ENCODE results near the gene NMS. TPM values are rescaled to one million over a fixed set of nuclear protein-coding genes. Genes with fewer than 3 reads are reported as not detected.

The NMS gene, protein sequence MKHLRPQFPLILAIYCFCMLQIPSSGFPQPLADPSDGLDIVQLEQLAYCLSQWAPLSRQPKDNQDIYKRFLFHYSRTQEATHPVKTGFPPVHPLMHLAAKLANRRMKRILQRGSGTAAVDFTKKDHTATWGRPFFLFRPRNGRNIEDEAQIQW
- not detected in 2 replicates for total RNA-seq (2014; rRNA removed; shearing (Covaris generic))
- not detected in 2 replicates for total RNA-seq (2022)
- Bru-seq, nascent RNA: not detected
- BruChase-seq, experiment 1, labeled RNA remaining after a 6-hour chase: not detected
- BruChase-seq, experiment 2, labeled RNA remaining after a 2-hour chase: not detected
- long read RNA-seq: 0 reads

DNA sequence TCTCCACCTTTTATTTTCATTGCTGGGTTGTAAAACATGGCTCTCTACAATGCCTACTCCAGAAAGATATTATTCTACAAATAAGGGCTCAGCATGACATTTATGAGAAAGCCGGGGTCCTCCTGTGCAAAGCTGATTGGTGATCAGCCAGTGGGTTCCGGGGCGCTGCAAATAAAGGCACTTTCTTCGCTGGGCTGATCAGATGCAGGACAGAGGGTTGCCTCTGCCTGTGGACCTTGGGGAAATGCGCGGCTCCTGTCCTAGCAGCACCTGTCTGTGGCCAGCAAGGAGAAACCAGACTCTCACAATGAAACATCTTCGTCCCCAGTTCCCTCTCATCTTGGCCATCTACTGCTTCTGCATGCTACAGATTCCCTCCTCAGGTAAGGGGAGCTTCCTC lies at the start of gene NMS:
Gene NMS, plus strand, starts transcription at position 301 of the 400 bp plus-strand sequence. Its CDS starts 7 bp downstream, at position 308.
- intact Hi-C loops (cut with micrococcal nuclease; ENCODE audit: unreplicated experiment): no loop called here
- Histone ChIP-seq H3K4me2 (ENCODE audit: low read length) (no peak within 1 kb of the TSS), H3K9me2 (ENCODE audit: insufficient read depth, low read length) (no peaks in the 10 kb centered on the region), H2AFZ (ENCODE audit: low read length) (no peak within 1 kb of the TSS), H3K36me3 (ENCODE audit: insufficient read depth, low read length) (no peaks in the 10 kb centered on the region), H3K4me1 (ENCODE audit: insufficient read depth, low read length, poor library complexity, severe bottlenecking) (no peaks in the 10 kb centered on the region), H3K4me3 (ENCODE audit: low read depth, low read length, poor library complexity, severe bottlenecking) (no peak within 1 kb of the TSS), H4K20me1 (ENCODE audit: insufficient read depth, low read length) (no peaks in the 10 kb centered on the region), H3K27ac (ENCODE audit: low read depth, low read length, poor library complexity, severe bottlenecking) (no peak within 1 kb of the TSS), H3K9me3 (ENCODE audit: low read length) (no peaks in the 10 kb centered on the region), H3K79me2 (ENCODE audit: insufficient read depth, low read depth, low read length) (no peaks in the 10 kb centered on the region)
- no peak for TF ChIP-seq EZH2phosphoT487 (IDR thresholded peaks at IDR 0.05; ENCODE audit: borderline replicate concordance, low read depth, low read length)
- ChIA-PET CTCF (ENCODE audit: unreplicated experiment) (no interaction called here), POLR2A (no interaction called here)
- BruUV-seq (replicated peaks): no TSS peak
- DNase-seq (ENCODE audit: low spot score): no peak

DNA sequence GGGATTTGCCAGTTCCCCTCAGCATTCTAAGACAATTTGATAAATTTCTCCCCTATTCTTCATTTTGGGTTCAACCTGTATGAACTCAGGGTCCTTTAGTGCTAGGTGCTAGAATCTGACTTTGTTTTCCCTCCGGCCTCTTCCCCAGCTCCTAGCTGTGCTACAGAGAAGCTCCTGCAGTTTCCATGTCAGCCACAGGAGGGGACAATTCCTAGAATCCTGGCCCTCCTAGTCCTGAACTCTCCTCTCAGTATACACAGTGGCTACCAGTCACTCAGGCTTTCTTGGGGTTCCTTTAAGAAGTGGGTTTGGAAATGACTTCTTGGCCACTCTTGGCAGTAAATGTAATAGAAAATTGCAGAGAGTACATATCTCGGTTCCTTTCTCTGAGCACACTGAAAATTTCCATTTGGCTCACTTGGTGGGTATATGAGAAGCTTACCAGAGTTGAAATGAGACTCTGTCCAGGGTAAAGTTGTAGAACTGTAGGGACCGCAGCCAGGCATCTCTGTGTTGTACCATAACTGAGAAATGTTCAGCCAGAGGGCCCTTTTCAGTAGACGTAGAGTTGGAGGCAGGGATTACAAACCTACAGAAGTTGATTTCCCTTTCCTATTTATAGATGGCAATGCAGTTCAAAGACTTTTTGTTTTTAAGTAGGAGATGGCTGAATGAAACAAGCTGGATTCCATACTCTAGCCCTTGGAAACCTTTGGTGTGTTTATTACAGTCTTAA lies 47.8 kb upstream of the NMS start:
- Histone ChIP-seq H3K9me2 (ENCODE audit: insufficient read depth, low read length) (no peaks in the 10 kb centered on the region), H3K4me3 (ENCODE audit: low read depth, low read length, poor library complexity, severe bottlenecking) (no peak overlapping the region), H3K36me3 (ENCODE audit: insufficient read depth, low read length) (no peaks in the 10 kb centered on the region), H2AFZ (ENCODE audit: low read length) (no peak overlapping the region), H3K4me2 (ENCODE audit: low read length) (no peak overlapping the region), H3K9me3 (ENCODE audit: low read length) (no peaks in the 10 kb centered on the region), H3K4me1 (ENCODE audit: insufficient read depth, low read length, poor library complexity, severe bottlenecking) (no peaks in the 10 kb centered on the region), H4K20me1 (ENCODE audit: insufficient read depth, low read length) (no peaks in the 10 kb centered on the region), H3K79me2 (ENCODE audit: insufficient read depth, low read depth, low read length) (no peaks in the 10 kb centered on the region), H3K27ac (ENCODE audit: low read depth, low read length, poor library complexity, severe bottlenecking) (no peak overlapping the region)
- no TSS peak for BruUV-seq (replicated peaks)
- TF ChIP-seq EZH2phosphoT487 (IDR thresholded peaks at IDR 0.05; ENCODE audit: borderline replicate concordance, low read depth, low read length) (no peak), CTCF (conservative IDR thresholded peaks at IDR 0.05; ENCODE audit: low read length) (peak; percentile 24; the same call in 1 of the 2 replicates)
- POLR2A ChIA-PET: no interaction called here
- intact Hi-C loops (cut with micrococcal nuclease; ENCODE audit: unreplicated experiment): no loop called here
- DNase-seq (ENCODE audit: low spot score): no peak
- CTCF ChIA-PET (ENCODE audit: unreplicated experiment): no interaction called here

DNA sequence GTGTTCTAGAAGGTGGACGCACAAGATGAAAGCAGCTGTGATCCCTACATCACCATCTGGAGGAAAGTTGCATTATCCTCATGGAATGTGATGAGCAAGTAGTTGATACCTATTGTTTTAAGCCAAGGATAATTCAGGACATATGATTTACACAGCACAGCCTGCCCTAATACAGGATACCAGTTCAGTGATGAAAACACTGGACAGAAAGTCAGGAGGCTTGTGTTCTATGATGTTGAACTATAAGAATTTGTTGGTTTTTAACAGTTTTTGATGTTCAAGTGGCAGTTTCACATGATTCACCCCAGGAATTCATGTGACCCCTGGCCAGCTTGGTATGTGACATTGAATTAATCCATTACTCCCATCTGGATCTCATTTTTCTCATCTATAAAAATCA lies 46.7 kb upstream of the NMS start:
- Histone ChIP-seq H3K4me3 (ENCODE audit: low read depth, low read length, poor library complexity, severe bottlenecking) (no peak overlapping the region), H3K4me1 (ENCODE audit: insufficient read depth, low read length, poor library complexity, severe bottlenecking) (no peaks in the 10 kb centered on the region), H3K9me2 (ENCODE audit: insufficient read depth, low read length) (no peaks in the 10 kb centered on the region), H3K9me3 (ENCODE audit: low read length) (peaks cover 6% of the 10 kb centered on the region; the same call in 1 of the 2 replicates), H3K36me3 (ENCODE audit: insufficient read depth, low read length) (no peaks in the 10 kb centered on the region), H3K27ac (ENCODE audit: low read depth, low read length, poor library complexity, severe bottlenecking) (no peak overlapping the region), H3K79me2 (ENCODE audit: insufficient read depth, low read depth, low read length) (no peaks in the 10 kb centered on the region), H4K20me1 (ENCODE audit: insufficient read depth, low read length) (no peaks in the 10 kb centered on the region), H3K4me2 (ENCODE audit: low read length) (no peak overlapping the region), H2AFZ (ENCODE audit: low read length) (no peak overlapping the region)
- ChIA-PET POLR2A (no interaction called here), CTCF (ENCODE audit: unreplicated experiment) (no interaction called here)
- DNase-seq (ENCODE audit: low spot score): no peak
- BruUV-seq (replicated peaks): no TSS peak
- TF ChIP-seq CTCF (conservative IDR thresholded peaks at IDR 0.05; ENCODE audit: low read length) (no peak), EZH2phosphoT487 (IDR thresholded peaks at IDR 0.05; ENCODE audit: borderline replicate concordance, low read depth, low read length) (no peak)
- intact Hi-C loops (cut with micrococcal nuclease; ENCODE audit: unreplicated experiment): no loop called here
